ENCODE results near the gene SKI. TPM values are rescaled to one million over a fixed set of nuclear protein-coding genes. Genes with fewer than 3 reads are reported as not detected.
"Not testable (repeated sequence)": the region's sequence is repeated elsewhere in the genome, so short reads cannot be mapped to it uniquely, and the experiment has no call there.

SKI gene
- total RNA-seq, 1 experiment from 2014 or later = 53.7 TPM

DNA sequence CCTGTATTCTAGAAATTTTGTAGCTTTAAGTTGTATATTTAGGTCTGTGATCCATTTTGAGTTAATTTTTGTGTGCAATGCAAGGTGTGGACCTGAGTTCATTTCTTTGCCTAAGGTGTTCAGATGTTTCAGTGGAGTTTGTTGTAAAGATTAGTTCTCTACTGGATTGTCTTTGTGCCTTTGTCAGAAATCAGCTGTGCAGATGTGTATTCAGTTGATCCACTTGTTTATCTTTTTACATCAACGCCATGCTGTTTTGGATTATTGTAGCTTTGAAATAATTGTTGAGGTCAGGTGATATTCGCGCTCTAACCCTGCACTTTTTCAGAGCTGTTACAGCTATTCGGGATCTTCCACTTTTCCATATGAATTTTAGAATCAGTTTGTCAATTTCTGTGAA, 32.8 kb downstream of the SKI start:
- peaks cover 24% of the 10 kb centered on the region for H3K4me1 Mint-ChIP-seq (ENCODE audit: insufficient read depth, unreplicated experiment)
- no peaks in the 10 kb centered on the region for H3K9me3 Mint-ChIP-seq (ENCODE audit: unreplicated experiment)
- H3K36me3 Mint-ChIP-seq (ENCODE audit: insufficient read depth, unreplicated experiment) = no peaks in the 10 kb centered on the region
- H3K4me3 Mint-ChIP-seq (ENCODE audit: unreplicated experiment) = no peak overlapping the region
- ChIA-PET POLR2A (interaction anchor here (0.6 kb wide), 1 partner anchor 70 kb away, joined by 3 read pairs; no protein-coding TSS in a partner anchor), CTCF (interaction anchor here (0.8 to 1.2 kb wide), 4 partner anchors 26 to 110 kb away, joined by 3 read pairs; no protein-coding TSS in a partner anchor)
- intact Hi-C loops (cut with micrococcal nuclease) = no loop called here
- no TSS peak for BruUV-seq (replicated peaks)
- no peaks in the 10 kb centered on the region for H3K27me3 Mint-ChIP-seq (ENCODE audit: insufficient read depth, unreplicated experiment)
- TF ChIP-seq, protein P1, sequence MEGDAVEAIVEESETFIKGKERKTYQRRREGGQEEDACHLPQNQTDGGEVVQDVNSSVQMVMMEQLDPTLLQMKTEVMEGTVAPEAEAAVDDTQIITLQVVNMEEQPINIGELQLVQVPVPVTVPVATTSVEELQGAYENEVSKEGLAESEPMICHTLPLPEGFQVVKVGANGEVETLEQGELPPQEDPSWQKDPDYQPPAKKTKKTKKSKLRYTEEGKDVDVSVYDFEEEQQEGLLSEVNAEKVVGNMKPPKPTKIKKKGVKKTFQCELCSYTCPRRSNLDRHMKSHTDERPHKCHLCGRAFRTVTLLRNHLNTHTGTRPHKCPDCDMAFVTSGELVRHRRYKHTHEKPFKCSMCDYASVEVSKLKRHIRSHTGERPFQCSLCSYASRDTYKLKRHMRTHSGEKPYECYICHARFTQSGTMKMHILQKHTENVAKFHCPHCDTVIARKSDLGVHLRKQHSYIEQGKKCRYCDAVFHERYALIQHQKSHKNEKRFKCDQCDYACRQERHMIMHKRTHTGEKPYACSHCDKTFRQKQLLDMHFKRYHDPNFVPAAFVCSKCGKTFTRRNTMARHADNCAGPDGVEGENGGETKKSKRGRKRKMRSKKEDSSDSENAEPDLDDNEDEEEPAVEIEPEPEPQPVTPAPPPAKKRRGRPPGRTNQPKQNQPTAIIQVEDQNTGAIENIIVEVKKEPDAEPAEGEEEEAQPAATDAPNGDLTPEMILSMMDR (IDR thresholded peaks at IDR 0.05; ENCODE audit: unreplicated experiment) = no peak
- DNase-seq (ENCODE audit: unreplicated experiment) = no peak
- H3K27ac Mint-ChIP-seq (ENCODE audit: low read depth, unreplicated experiment) = no peak overlapping the region

DNA sequence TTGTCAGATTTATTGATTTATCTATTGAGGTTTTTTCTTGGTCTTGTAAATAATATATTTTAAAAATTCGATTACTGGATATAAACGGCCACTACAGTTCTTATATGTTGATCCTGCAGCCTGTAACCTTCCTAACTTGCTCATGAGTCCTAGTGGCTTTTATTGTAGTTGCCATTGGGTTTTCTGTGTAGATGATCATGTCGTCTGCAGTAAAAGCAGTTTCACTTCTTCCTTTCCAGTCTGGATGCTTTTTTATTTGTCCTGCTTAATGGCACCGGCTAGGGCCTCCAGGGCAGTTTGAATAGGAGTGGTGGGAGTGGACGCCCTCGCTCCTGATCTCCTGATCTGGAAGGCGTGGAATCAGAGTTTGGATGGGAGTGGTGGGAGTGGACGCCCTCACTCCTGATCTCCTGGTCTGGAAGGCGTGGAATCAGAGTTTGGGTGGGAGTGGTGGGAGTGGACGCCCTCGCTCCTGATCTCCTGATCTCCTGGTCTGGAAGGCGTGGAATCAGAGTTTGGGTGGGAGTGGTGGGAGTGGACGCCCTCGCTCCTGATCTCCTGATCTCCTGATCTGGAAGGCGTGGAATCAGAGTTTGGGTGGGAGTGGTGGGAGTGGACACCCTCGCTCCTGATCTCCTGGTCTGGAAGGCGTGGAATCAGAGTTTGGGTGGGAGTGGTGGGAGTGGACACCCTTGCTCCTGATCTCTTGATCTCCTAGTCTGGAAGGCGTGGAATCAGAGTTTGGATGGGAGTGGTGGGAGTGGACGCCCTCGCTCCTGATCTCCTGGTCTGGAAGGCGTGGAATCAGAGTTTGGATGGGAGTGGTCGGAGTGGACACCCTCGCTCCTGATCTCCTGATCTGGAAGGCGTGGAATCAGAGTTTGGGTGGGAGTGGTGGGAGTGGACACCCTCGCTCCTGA, 33.6 kb downstream of the SKI start:
- H3K27me3 Mint-ChIP-seq (ENCODE audit: insufficient read depth, unreplicated experiment); H3K9me3 Mint-ChIP-seq (ENCODE audit: unreplicated experiment); BruUV-seq (replicated peaks); DNase-seq (ENCODE audit: unreplicated experiment); H3K27ac Mint-ChIP-seq (ENCODE audit: low read depth, unreplicated experiment); H3K4me3 Mint-ChIP-seq (ENCODE audit: unreplicated experiment); intact Hi-C loops (cut with micrococcal nuclease); H3K36me3 Mint-ChIP-seq (ENCODE audit: insufficient read depth, unreplicated experiment): not testable (repeated sequence)
- H3K4me1 Mint-ChIP-seq (ENCODE audit: insufficient read depth, unreplicated experiment) = peaks cover 32% of the 10 kb centered on the region
- ChIA-PET POLR2A (interaction anchor here (0.5 kb wide), 1 partner anchor 12 kb away, joined by 3 read pairs; no protein-coding TSS in a partner anchor), CTCF (interaction anchor here (0.8 to 1.2 kb wide), 3 partner anchors 72 to 109 kb away, joined by 3 read pairs; no protein-coding TSS in a partner anchor)

DNA sequence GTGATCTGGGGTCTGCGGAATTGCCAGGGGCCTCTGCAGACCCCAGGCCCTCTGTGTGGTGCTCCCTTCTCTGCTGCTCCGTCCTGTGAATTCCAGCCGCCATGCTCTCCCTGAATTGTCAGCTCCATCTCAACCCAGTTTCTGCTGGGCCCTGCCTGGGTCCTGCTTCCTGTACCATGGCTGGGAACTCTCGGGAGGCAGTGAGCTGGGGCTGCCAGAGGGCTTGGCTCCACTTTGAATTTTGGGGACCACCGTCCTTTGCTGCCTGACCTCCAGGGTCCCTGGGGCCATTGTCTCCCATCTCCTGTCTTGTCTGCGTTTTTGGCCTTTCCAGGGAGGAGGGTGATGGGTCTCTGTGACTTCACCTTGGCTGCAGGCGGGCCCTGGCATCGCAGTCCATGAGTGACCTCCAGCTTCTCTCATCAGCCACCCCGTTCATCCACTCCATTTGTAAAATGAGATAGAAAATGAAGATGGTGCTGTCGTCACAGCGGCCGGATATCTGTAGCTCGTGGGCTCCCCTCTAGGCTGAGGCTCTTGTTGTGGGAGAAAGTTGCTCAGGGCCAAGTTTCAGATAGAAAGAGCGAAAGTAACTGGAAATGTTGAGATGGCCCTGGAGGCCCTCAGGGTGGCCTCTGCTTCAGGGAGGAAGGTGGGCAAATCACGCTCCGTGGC, 38.3 kb downstream of the SKI start:
- no peak overlapping the region for H3K27ac Mint-ChIP-seq (ENCODE audit: low read depth, unreplicated experiment)
- intact Hi-C loops (cut with micrococcal nuclease) = no loop called here
- H3K4me1 Mint-ChIP-seq (ENCODE audit: insufficient read depth, unreplicated experiment) = peaks cover 14% of the 10 kb centered on the region
- TF ChIP-seq, protein P1 (IDR thresholded peaks at IDR 0.05; ENCODE audit: unreplicated experiment) = no peak
- no peaks in the 10 kb centered on the region for H3K9me3 Mint-ChIP-seq (ENCODE audit: unreplicated experiment)
- no TSS peak for BruUV-seq (replicated peaks)
- no peaks in the 10 kb centered on the region for H3K36me3 Mint-ChIP-seq (ENCODE audit: insufficient read depth, unreplicated experiment)
- POLR2A ChIA-PET = interaction anchor here (1.0 kb wide), 1 partner anchor 36 kb away, joined by 4 read pairs; no protein-coding TSS in a partner anchor
- CTCF ChIA-PET = interaction anchor here (0.6 kb wide), 2 partner anchors 35 to 40 kb away, joined by 3 to 4 read pairs; no protein-coding TSS in a partner anchor
- H3K27me3 Mint-ChIP-seq (ENCODE audit: insufficient read depth, unreplicated experiment) = no peaks in the 10 kb centered on the region
- no peak for DNase-seq (ENCODE audit: unreplicated experiment)
- no peak overlapping the region for H3K4me3 Mint-ChIP-seq (ENCODE audit: unreplicated experiment)

DNA sequence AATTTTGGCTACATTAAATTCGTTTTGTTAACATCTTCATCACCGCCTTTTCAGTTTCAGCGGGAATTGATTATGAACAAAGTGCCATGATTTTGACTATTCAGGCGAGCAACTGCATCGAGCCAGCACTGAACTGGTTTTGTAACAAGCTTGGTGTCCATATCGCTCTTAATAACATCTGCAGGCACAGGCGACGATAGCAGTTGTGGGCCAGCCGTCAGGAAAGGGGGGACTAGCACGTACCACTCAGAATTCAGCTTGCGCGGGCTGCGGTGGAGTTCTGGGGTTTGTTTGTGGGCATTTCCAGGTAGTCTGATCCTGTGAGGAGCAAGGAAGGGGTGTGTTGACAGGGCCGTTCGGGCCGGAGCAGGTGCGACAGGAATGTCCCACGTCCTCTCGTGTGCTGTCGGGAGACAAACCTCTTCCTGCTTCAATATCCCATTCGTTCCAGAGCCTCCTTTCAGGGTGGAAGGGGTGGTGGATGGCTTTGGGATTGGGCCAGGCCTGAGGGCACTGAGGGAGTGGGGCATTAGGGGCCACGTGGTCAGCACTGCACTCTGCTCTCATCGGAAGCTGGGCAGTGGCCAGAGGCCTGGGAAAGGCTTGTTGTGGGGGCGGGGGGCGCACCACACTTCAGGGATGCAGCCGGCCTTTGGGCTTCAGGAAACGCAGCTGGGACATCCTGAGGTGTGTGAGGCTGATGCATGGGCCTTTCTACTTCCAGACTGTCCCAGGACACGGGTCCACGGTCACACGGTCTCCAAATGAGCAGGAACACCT, 39.1 kb downstream of the SKI start:
- Mint-ChIP-seq H3K4me3 (ENCODE audit: unreplicated experiment) (no peak overlapping the region), H3K27ac (ENCODE audit: low read depth, unreplicated experiment) (no peak overlapping the region), H3K4me1 (ENCODE audit: insufficient read depth, unreplicated experiment) (peaks cover 14% of the 10 kb centered on the region), H3K36me3 (ENCODE audit: insufficient read depth, unreplicated experiment) (no peaks in the 10 kb centered on the region), H3K27me3 (ENCODE audit: insufficient read depth, unreplicated experiment) (no peaks in the 10 kb centered on the region), H3K9me3 (ENCODE audit: unreplicated experiment) (no peaks in the 10 kb centered on the region)
- TF ChIP-seq, protein P1 (IDR thresholded peaks at IDR 0.05; ENCODE audit: unreplicated experiment) = no peak
- ChIA-PET CTCF (interaction anchor here (0.7 kb wide), 1 partner anchor 114 kb away, joined by 3 read pairs; no protein-coding TSS in a partner anchor), POLR2A (interaction anchor here (0.6 to 1.0 kb wide), 2 partner anchors 37 to 569 kb away, joined by 3 to 4 read pairs; no protein-coding TSS in a partner anchor)
- intact Hi-C loops (cut with micrococcal nuclease) = no loop called here
- no TSS peak for BruUV-seq (replicated peaks)
- DNase-seq (ENCODE audit: unreplicated experiment) = no peak

Data from MCF 10A (cell line).